ENCODE measurements around the gene OR52E5.

DNA sequence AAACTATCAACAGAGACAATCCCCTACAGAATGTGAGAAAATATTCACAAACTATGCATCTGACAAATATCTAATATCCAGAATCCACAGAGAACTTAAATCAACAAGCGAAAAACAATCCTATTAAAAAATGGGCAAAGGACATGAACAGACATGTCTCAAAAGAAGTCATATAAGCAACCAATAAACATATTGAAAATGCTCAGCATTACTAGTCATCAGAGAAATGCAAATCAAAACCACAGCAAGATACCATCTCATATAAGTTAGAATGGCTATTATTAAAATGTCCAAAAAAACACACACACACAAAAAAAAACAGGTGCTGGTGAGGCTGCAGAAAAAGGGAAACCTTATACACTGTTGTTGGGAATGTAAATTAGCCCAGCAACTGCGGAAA lies 27.2 kb upstream of the OR52E5 start:
- TF ChIP-seq, protein P1, sequence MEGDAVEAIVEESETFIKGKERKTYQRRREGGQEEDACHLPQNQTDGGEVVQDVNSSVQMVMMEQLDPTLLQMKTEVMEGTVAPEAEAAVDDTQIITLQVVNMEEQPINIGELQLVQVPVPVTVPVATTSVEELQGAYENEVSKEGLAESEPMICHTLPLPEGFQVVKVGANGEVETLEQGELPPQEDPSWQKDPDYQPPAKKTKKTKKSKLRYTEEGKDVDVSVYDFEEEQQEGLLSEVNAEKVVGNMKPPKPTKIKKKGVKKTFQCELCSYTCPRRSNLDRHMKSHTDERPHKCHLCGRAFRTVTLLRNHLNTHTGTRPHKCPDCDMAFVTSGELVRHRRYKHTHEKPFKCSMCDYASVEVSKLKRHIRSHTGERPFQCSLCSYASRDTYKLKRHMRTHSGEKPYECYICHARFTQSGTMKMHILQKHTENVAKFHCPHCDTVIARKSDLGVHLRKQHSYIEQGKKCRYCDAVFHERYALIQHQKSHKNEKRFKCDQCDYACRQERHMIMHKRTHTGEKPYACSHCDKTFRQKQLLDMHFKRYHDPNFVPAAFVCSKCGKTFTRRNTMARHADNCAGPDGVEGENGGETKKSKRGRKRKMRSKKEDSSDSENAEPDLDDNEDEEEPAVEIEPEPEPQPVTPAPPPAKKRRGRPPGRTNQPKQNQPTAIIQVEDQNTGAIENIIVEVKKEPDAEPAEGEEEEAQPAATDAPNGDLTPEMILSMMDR (IDR thresholded peaks at IDR 0.05), result no peak
- TF ChIP-seq POLR2A (IDR thresholded peaks at IDR 0.05) (no peak), EP300 (IDR thresholded peaks at IDR 0.05) (no peak)
